ENCODE data around the gene MTA1.

The MTA1 gene

GRCh38 chr14:105498430-105499255, 79.0 kb downstream of the MTA1 start:
- no peak for DNase-seq (ENCODE audit: low read depth)

- DNase-seq (ENCODE audit: low read depth) = no peak
These were observed 79.8 kb downstream of the MTA1 start for GRCh38 chr14:105499256-105500035.

GRCh38 chr14:105500036-105500725, 80.6 kb downstream of the MTA1 start:
- DNase-seq (ENCODE audit: low read depth) = no peak

- no peak for DNase-seq (ENCODE audit: low read depth)
These were observed 81.1 kb downstream of the MTA1 start for GRCh38 chr14:105500726-105501101.

- no peak for DNase-seq (ENCODE audit: low read depth)
These were observed 82.1 kb downstream of the MTA1 start for GRCh38 chr14:105501504-105502291.

GRCh38 chr14:105502446-105503295, 83.0 kb downstream of the MTA1 start:
- no peak for DNase-seq (ENCODE audit: low read depth)

- DNase-seq (ENCODE audit: low read depth) = no peak
These were observed 83.6 kb downstream of the MTA1 start for GRCh38 chr14:105503296-105503640.

- no peak for DNase-seq (ENCODE audit: low read depth)
These were observed 84.5 kb downstream of the MTA1 start for GRCh38 chr14:105503935-105504692.

- DNase-seq (ENCODE audit: low read depth) = no peak
These were observed 85.5 kb downstream of the MTA1 start for GRCh38 chr14:105505101-105505500.

GRCh38 chr14:105507247-105507646, 87.6 kb downstream of the MTA1 start:
- no peak for DNase-seq (ENCODE audit: low read depth)

- no peak for DNase-seq (ENCODE audit: low read depth)
These were observed 88.4 kb downstream of the MTA1 start for GRCh38 chr14:105508069-105508468.

- no peak for DNase-seq (ENCODE audit: low read depth)
These were observed 89.0 kb downstream of the MTA1 start for GRCh38 chr14:105508601-105509000.

GRCh38 chr14:105517096-105517495, 97.5 kb downstream of the MTA1 start:
- no peak for DNase-seq (ENCODE audit: low read depth)

GRCh38 chr14:105519946-105520698, 100.5 kb downstream of the MTA1 start:
- DNase-seq (ENCODE audit: low read depth) = no peak

All from activated T-helper 9 cell treated with anti-CD3 and anti-CD28 coated beads, Interleukin-2, amount 50 U/mL, for 16 hours (primary cell).